ENCODE data around the gene MRGPRD. TPM values are rescaled to one million over a fixed set of nuclear protein-coding genes. Genes with fewer than 3 reads are reported as not detected.

The MRGPRD gene
- total and polyA plus RNA-seq, 2 of the 8 experiments (the other 6 are each of a cell fraction or from before 2014, with no cell fraction given), result not detected

DNA sequence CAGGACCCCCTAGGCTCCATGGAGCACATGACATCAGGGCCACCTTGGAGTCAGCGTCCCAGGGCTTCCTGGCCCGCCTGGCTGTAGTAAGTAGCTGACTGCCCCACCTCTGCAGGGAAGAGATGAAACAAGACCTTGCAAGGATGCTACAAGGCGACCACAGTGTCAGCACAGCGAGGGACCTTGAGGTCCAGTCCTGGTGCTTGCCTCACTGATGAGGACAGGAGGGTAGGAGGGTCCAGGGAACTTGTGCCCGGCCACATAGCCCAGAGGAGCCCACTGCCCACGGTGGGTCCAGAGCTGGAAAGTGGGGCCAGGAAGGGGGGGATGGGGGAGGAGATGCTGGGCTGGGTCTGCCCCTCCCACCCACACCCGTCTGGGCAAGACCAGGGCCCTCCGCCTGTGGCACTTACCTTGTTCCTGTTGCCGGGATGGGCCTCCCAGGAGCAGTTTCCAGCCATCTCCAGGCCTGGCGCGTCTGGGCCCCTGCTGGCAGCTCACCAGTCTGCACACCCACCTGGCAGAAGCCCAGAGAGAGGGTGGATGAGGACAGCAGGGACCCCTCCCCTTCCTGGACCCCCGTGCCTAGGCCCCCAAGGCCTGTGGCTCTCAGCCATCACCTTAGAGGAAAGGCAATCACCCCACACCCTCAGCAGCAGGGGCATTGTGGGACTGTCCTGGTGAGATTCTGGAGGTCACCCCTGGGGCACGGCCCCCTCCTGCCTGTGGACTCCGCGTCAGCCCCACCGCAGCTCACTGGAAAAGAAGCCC lies 28.8 kb upstream of the MRGPRD start:
- H3K9ac ChIP-seq (replicated peaks in 1 of 4; ENCODE audit: extremely low read depth in 1 of 4, low read depth in 3 of 4, low read length in 3 of 4), result no peak overlapping the region
- no peak overlapping the region for H3K18ac ChIP-seq (ENCODE audit: extremely low read depth, low read length)
- peak overlapping the region; percentile 60; the same call in 1 of the 2 replicates for H2BK5ac ChIP-seq (ENCODE audit: low read depth, low read length)
- FAIRE-seq (no peak), DNase-seq (ENCODE audit: low read depth in 1 of 2, low spot score in 2 of 2) (no peak)
- H3K4me1 ChIP-seq (replicated peaks in 1 of 4; ENCODE audit: control insufficient read depth in 3 of 4, insufficient read depth in 4 of 4, low read length in 3 of 4), result peaks cover 7 to 41% (median 27%) of the 10 kb centered on the region in 4 experiments
- no peaks in the 10 kb centered on the region for H3K9me3 ChIP-seq (ENCODE audit: insufficient read depth in 2 of 2, low read depth in 1 of 2, low read length in 1 of 2)
- no peak overlapping the region for H2AFZ ChIP-seq (ENCODE audit: low read length)
- no peak overlapping the region for H3K14ac ChIP-seq (ENCODE audit: insufficient read length)
- H3K4ac ChIP-seq (replicated peaks; ENCODE audit: insufficient read length, low read depth, low read length), result no peak overlapping the region
- H3K27me3 ChIP-seq (replicated peaks in 1 of 4; ENCODE audit: control insufficient read depth in 3 of 4, extremely low read depth in 1 of 4, insufficient read depth in 3 of 4, low read length in 3 of 4), result peaks cover 0 to 4% (median 0%) of the 10 kb centered on the region in 4 experiments; a peak in 4 of 7 replicates
- H3K23me2 ChIP-seq (ENCODE audit: low read depth, low read length), result peaks cover 15% of the 10 kb centered on the region; the same call in 1 of the 2 replicates
- H3K79me2 ChIP-seq (ENCODE audit: control insufficient read depth in 1 of 2, insufficient read depth in 2 of 2, low read length in 2 of 2), result no peaks in the 10 kb centered on the region
- H4K5ac ChIP-seq (ENCODE audit: insufficient read length, low read depth, low read length), result no peak overlapping the region
- H3K56ac ChIP-seq (replicated peaks; ENCODE audit: insufficient read length, low read depth, low read length), result no peak overlapping the region
- H3K79me1 ChIP-seq (ENCODE audit: low read depth, low read length), result no peaks in the 10 kb centered on the region
- ChIA-PET CTCF (ENCODE audit: partially characterized antibody) (interaction anchor here (0.9 to 2.6 kb wide), 4 partner anchors 9 to 55 kb away, joined by 3 to 6 read pairs (median 4); no protein-coding TSS in a partner anchor), POLR2A (ENCODE audit: partially characterized antibody) (interaction anchor here (0.6 kb wide), 1 partner anchor 257 kb away, joined by 4 read pairs; no protein-coding TSS in a partner anchor)
- H2BK15ac ChIP-seq (ENCODE audit: low read length), result no peak overlapping the region
- no peak overlapping the region for H2AK5ac ChIP-seq (ENCODE audit: low read depth, low read length)
- H2BK20ac ChIP-seq (ENCODE audit: low read length), result no peak overlapping the region
- H2BK12ac ChIP-seq (ENCODE audit: low read depth, low read length), result peak overlapping the region; percentile 18; the same call in 1 of the 2 replicates
- H3K4me2 ChIP-seq (ENCODE audit: insufficient read depth in 1 of 2, low read depth in 2 of 2, low read length in 2 of 2), result no peak overlapping the region
- peak overlapping the region; percentile 32 for H4K91ac ChIP-seq (replicated peaks; ENCODE audit: insufficient read length, low read length)
- no peak overlapping the region; the same call in 1 of the 2 replicates for H4K8ac ChIP-seq (ENCODE audit: extremely low read depth, insufficient read depth, low read length)
- 79% methylated on average over 8 of the region's 16 CpGs; no CpG with 5 or more reads in 1 of the 2 experiments for WGBS, 2 experiments (ENCODE audit: extremely low coverage in 1 of 2, insufficient coverage in 1 of 2, insufficient read length in 1 of 2, insufficient replicate concordance in 2 of 2, low coverage in 1 of 2, low lambda C conversion rate in 2 of 2, missing lambda C conversion rate in 1 of 2)
- H4K20me1 ChIP-seq (replicated peaks in 1 of 2; ENCODE audit: control insufficient read depth in 1 of 2, insufficient read depth in 2 of 2, low read length in 2 of 2), result no peaks in the 10 kb centered on the region
- no peak overlapping the region for H3K4me3 ChIP-seq (ENCODE audit: extremely low read depth in 1 of 4, insufficient read depth in 2 of 4, low read depth in 3 of 4, low read length in 4 of 4)
- H2BK120ac ChIP-seq (replicated peaks; ENCODE audit: low read depth, low read length), result no peak overlapping the region
- TF ChIP-seq E2F6 (IDR thresholded peaks at IDR 0.05) (no peak), HDAC2 (IDR thresholded peaks at IDR 0.05; ENCODE audit: borderline replicate concordance in 1 of 2, low read depth in 2 of 2, low read length in 2 of 2) (no peak), JUND (IDR thresholded peaks at IDR 0.05; ENCODE audit: low read length) (no peak), SP2 (IDR thresholded peaks at IDR 0.05; ENCODE audit: low read length) (no peak)
- H3K27ac ChIP-seq (ENCODE audit: low read depth, low read length), result no peak overlapping the region
- H3K36me3 ChIP-seq (ENCODE audit: control insufficient read depth in 2 of 4, insufficient read depth in 4 of 4, low read length in 3 of 4), result no peaks in the 10 kb centered on the region; a peak in 1 of 8 replicates
- H3K23ac ChIP-seq (ENCODE audit: insufficient read length), result no peak overlapping the region

All from H1 (cell line).